GM23248 (cell line): Measurements from ENCODE around the gene FASTKD2. TPM values are rescaled to one million over a fixed set of nuclear protein-coding genes. Genes with fewer than 3 reads are reported as not detected.

Source experiments
- DNase-seq: peaks from one replicate; pipeline ENCODE4 v3.0.0-alpha.2; 2015
- H2AFZ ChIP-seq: fragments of 200-600 bp; sonication (generic); 2 replicates; pipeline ENCODE4 v1.6.1; 2016; ENCODE audit warnings: antibody characterized with exemption
- H3F3A ChIP-seq: fragments of 200-600 bp; sonication (generic); 2 replicates; pipeline ENCODE4 v1.6.1; 2016; ENCODE audit warnings: mild to moderate bottlenecking, antibody characterized with exemption, mixed run types; ENCODE audit not compliant: insufficient read depth
- H3K27ac ChIP-seq: fragments of 200-600 bp; sonication (generic); 2 replicates; pipeline ENCODE4 v1.5.1; 2016; ENCODE audit warnings: mild to moderate bottlenecking
- H3K27me3 ChIP-seq: fragments of 200-600 bp; sonication (generic); replicated peaks from 2 replicates; pipeline ENCODE4 v1.6.1; 2016; ENCODE audit warnings: mild to moderate bottlenecking; ENCODE audit not compliant: insufficient read depth
- H3K36me3 ChIP-seq: fragments of 200-600 bp; sonication (generic); 2 replicates; pipeline ENCODE4 v1.6.1; 2016; ENCODE audit warnings: low read depth, mild to moderate bottlenecking
- H3K4me1 ChIP-seq: fragments of 200-600 bp; sonication (generic); 2 replicates; pipeline ENCODE4 v1.6.1; 2016; ENCODE audit warnings: mild to moderate bottlenecking; ENCODE audit not compliant: insufficient read depth
- H3K4me2 ChIP-seq: fragments of 200-600 bp; sonication (generic); one replicate; pipeline ENCODE4 v1.6.1; 2016; ENCODE audit warnings: mild to moderate bottlenecking; ENCODE audit not compliant: unreplicated experiment
- H3K4me3 ChIP-seq: fragments of 200-600 bp; sonication (generic); 2 replicates; pipeline ENCODE4 v1.5.1; 2016; ENCODE audit warnings: mild to moderate bottlenecking
- H3K79me2 ChIP-seq: fragments of 200-600 bp; sonication (generic); 2 replicates; pipeline ENCODE4 v1.6.1; 2016; ENCODE audit warnings: mild to moderate bottlenecking; ENCODE audit not compliant: insufficient read depth
- H3K9ac ChIP-seq: fragments of 200-600 bp; sonication (generic); 2 replicates; pipeline ENCODE4 v1.6.1; 2016; ENCODE audit warnings: mild to moderate bottlenecking
- H3K9me2 ChIP-seq: fragments of 200-600 bp; sonication (generic); 2 replicates; pipeline ENCODE4 v1.6.1; 2016; ENCODE audit warnings: mixed run types, mild to moderate bottlenecking, moderate library complexity; ENCODE audit not compliant: insufficient read depth
- H3K9me3 ChIP-seq: fragments of 200-600 bp; sonication (generic); one replicate; pipeline ENCODE4 v1.6.1; 2017; ENCODE audit warnings: low read depth
- H4K20me1 ChIP-seq: fragments of 200-600 bp; sonication (generic); 2 replicates; pipeline ENCODE4 v1.6.0; 2016; ENCODE audit not compliant: insufficient read depth
- EZH2 ChIP-seq: fragments of 200-600 bp; sonication (generic); IDR thresholded peaks from 2 replicates; pipeline ENCODE4 v1.6.1; 2018; ENCODE audit warnings: antibody characterized with exemption, mild to moderate bottlenecking; ENCODE audit not compliant: insufficient read depth, poor library complexity, severe bottlenecking
- EZH2phosphoT487 ChIP-seq: fragments of 200-600 bp; sonication (generic); IDR thresholded peaks from 2 replicates; pipeline ENCODE4 v1.6.1; 2018; ENCODE audit warnings: antibody characterized with exemption, moderate library complexity, mild to moderate bottlenecking, low read depth; ENCODE audit not compliant: insufficient read depth
- WGBS, 2 experiments: methylation state at CpG; one replicate each; pipeline ENCODE4 v1.1.6; 2015 to 2017; ENCODE audit warnings: low lambda C conversion rate in 2 of 2, low coverage in 1 of 2; ENCODE audit errors: missing lambda C conversion rate in 2 of 2; 5-methylcytosine and 5-hydroxymethylcytosine counted together
- in situ Hi-C: fragments of 300-500 bp; cut with MboI; formaldehyde crosslinking; loops from 2 replicates; pipeline ENCODE4 v1.15.0; 2020
- polyA plus RNA-seq: library from polyadenylated mRNA; unstranded; fragments of >200 nt; fragmentation: Nextera tagmentation; extraction: Ambion mirVana; gene quantifications from 2 replicates; pipeline ENCODE4 v1.2.1, GENCODE V29; 2016
- total RNA-seq: library from RNA; depleted of rRNA; stranded (reverse); fragments of >200 nt; shearing (Covaris generic); gene quantifications from 2 replicates; pipeline ENCODE4 v1.2.3, GENCODE V29; 2014

FASTKD2 gene
- total and polyA plus RNA-seq, 2 experiments from 2014 or later = 27.2 to 29.3 TPM

DNA sequence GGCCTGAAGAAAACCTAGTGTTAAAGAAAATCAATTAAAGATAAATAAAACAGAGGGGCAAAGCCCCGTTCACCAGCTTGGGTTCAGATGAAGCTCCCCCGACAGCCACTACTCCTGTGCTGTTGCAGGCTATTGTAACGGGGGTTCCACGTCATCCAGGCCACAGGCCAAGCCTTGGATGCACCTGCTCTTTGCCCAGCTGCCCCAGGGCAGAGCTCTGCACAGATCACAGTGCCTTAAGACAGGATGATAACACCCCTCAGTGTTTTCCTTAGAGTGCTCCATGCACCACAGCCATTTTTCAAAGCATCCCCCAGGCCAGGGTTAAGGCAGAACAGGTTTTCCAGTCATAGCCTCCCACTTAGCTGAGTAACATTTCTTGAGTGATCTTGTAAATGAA lies 32.0 kb downstream of the FASTKD2 start:
- H2AFZ ChIP-seq = no peak overlapping the region
- no peak for DNase-seq
- no peak overlapping the region for H3K9ac ChIP-seq
- no peak overlapping the region for H3K27ac ChIP-seq
- H4K20me1 ChIP-seq = no peaks in the 10 kb centered on the region
- H3K27me3 ChIP-seq = no peaks in the 10 kb centered on the region
- H3K4me2 ChIP-seq = no peak overlapping the region
- no peaks in the 10 kb centered on the region for H3K9me3 ChIP-seq
- H3K9me2 ChIP-seq = no peaks in the 10 kb centered on the region
- H3F3A ChIP-seq = no peaks in the 10 kb centered on the region
- in situ Hi-C loops = loop anchor here (5.0 kb wide), 1 partner anchor 680 kb away; no protein-coding TSS in a partner anchor
- H3K4me1 ChIP-seq = peaks cover 7% of the 10 kb centered on the region; the same call in 1 of the 2 replicates
- H3K36me3 ChIP-seq = peaks cover under 1% of the 10 kb centered on the region; the same call in 1 of the 2 replicates
- TF ChIP-seq EZH2phosphoT487 (no peak), EZH2 (no peak)
- no peak overlapping the region for H3K4me3 ChIP-seq
- 64 to 67% methylated on average over 4 of the region's 4 CpGs for WGBS, 2 experiments
- no peaks in the 10 kb centered on the region for H3K79me2 ChIP-seq

DNA sequence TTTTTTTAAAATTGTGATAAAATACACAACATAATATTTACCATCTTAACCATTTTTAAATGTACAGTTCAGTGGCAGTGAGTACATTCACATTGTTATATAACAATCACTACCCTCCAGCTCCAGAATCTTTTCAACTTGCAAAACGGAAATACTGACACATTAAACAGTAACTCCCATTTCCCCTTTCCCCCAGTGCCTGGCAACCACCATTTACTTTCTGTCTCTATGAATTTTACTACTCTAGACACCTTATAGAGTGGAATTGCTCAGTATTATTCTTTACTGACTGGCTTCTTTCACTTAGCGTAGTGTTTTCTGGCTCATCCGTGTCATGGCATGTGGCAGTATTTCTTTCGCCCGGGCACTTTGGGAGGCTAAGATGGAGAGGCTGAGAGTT lies 32.6 kb downstream of the FASTKD2 start:
- TF ChIP-seq EZH2 (no peak), EZH2phosphoT487 (no peak)
- Histone ChIP-seq H4K20me1 (no peaks in the 10 kb centered on the region), H3K4me2 (no peak overlapping the region), H3K9ac (no peak overlapping the region), H3K9me3 (no peaks in the 10 kb centered on the region), H3K36me3 (no peaks in the 10 kb centered on the region; the same call in 1 of the 2 replicates), H2AFZ (no peak overlapping the region), H3K4me3 (no peak overlapping the region), H3K79me2 (no peaks in the 10 kb centered on the region), H3K27me3 (no peaks in the 10 kb centered on the region), H3F3A (no peaks in the 10 kb centered on the region), H3K4me1 (peaks cover 7% of the 10 kb centered on the region; the same call in 1 of the 2 replicates), H3K27ac (no peak overlapping the region), H3K9me2 (no peaks in the 10 kb centered on the region)
- WGBS, 2 experiments = 94 to 96% methylated on average over 5 of the region's 5 CpGs
- DNase-seq = no peak
- in situ Hi-C loops = loop anchor here (5.0 kb wide), 1 partner anchor 679 kb away; no protein-coding TSS in a partner anchor

DNA sequence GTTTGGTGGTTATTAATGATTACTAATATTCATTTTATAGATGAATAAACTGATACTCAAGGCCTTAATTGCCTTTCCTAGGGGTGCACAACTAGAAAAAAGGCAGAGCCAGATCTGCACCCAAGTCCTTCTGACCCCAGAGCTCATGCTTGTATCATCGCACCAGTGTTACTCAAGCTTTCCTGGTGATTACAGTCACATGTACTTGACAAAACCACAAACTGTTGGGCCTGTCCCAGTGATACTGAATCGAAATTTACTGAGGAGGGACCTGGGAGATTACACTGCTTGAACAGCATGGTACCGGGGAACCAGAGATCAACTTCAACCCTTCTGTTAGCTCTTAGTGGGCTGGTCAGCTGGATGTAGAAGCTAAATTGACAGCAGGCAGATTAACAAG lies 33.7 kb downstream of the FASTKD2 start:
- Histone ChIP-seq H3K4me2 (no peak overlapping the region), H3K79me2 (no peaks in the 10 kb centered on the region), H4K20me1 (no peaks in the 10 kb centered on the region), H3K27ac (no peak overlapping the region), H3K9me3 (no peaks in the 10 kb centered on the region), H3K27me3 (no peaks in the 10 kb centered on the region), H3K4me1 (peaks cover 7% of the 10 kb centered on the region; the same call in 1 of the 2 replicates), H3K4me3 (no peak overlapping the region), H3F3A (no peaks in the 10 kb centered on the region), H2AFZ (no peak overlapping the region), H3K36me3 (no peaks in the 10 kb centered on the region), H3K9ac (no peak overlapping the region), H3K9me2 (no peaks in the 10 kb centered on the region)
- no peak for TF ChIP-seq EZH2phosphoT487
- TF ChIP-seq EZH2 = no peak
- DNase-seq = peak; percentile 50
- WGBS, 2 experiments = 46 to 50% methylated on average over 3 of the region's 3 CpGs
- in situ Hi-C loops = loop anchor here (5.0 kb wide), 1 partner anchor 678 kb away; no protein-coding TSS in a partner anchor

DNA sequence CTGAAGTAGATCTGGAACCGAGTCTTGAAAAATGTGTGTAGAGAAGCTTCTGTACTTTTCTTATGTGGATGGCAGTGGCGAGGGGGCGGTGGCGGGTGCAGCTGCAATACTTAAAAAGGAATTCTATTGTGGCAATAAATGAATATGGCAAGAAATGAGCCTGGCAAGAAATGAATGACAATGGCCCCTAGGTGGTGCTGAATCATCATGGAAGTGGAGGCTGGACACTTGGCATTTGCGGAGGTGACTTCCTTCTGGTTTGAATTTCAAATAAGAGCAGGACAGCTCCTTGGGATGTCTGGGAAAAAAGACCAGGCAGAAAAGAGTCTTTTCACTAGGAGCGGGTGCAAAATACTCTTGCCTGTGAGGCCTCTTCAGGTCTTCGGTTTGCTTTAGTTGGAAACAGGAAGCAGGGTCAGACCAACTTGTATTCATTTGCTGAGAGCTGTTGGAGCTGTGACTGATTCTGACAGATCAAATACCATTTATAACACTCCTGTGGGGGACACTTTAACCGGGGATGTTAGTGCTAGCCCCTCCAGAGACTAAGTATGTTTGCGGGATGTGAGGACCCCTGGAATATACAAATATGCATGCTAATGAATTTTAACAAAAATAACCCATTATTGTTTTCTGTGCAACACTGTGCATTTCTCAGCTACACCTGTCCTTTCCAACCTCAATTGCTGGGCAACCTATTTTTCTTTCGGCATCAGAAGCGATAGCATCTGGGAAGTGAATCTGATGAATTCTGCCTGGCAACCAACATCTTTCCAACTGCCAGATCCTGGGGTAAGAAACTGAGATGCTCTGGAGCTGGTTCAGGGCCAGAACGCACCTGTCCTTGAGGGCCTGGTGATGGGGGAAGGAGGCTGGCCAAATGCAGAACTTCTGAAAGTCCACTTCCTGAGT lies 35.4 kb downstream of the FASTKD2 start:
- in situ Hi-C loops = no loop called here
- Histone ChIP-seq H3F3A (no peaks in the 10 kb centered on the region), H3K9me3 (no peaks in the 10 kb centered on the region), H3K4me1 (peaks cover 7% of the 10 kb centered on the region; the same call in 1 of the 2 replicates), H4K20me1 (no peaks in the 10 kb centered on the region), H3K4me3 (no peak overlapping the region; the same call in 1 of the 2 replicates), H3K79me2 (no peaks in the 10 kb centered on the region), H3K36me3 (no peaks in the 10 kb centered on the region), H3K9ac (no peak overlapping the region), H3K4me2 (no peak overlapping the region), H2AFZ (peak overlapping the region; percentile 37; the same call in 1 of the 2 replicates), H3K9me2 (no peaks in the 10 kb centered on the region), H3K27ac (no peak overlapping the region), H3K27me3 (no peaks in the 10 kb centered on the region)
- 26% methylated on average over 12 of the region's 12 CpGs for WGBS, 2 experiments
- DNase-seq = peak; percentile 87
- no peak for TF ChIP-seq EZH2phosphoT487
- TF ChIP-seq EZH2 = no peak
